GM21367 (cell line): ENCODE results near the gene UBAP1L.
A peak's percentile ranks its signal among the peaks of the same experiment; 100 is the strongest.
"Not testable (repeated sequence)": the region's sequence is repeated elsewhere in the genome, so short reads cannot be mapped to it uniquely, and the experiment has no call there.

Experiments used
- ATAC-seq: cut with Tn5 transposase; IDR thresholded peaks from one replicate; pipeline ENCODE4 v1.9.1; 2021; ENCODE audit not compliant: unreplicated experiment

The UBAP1L gene

DNA sequence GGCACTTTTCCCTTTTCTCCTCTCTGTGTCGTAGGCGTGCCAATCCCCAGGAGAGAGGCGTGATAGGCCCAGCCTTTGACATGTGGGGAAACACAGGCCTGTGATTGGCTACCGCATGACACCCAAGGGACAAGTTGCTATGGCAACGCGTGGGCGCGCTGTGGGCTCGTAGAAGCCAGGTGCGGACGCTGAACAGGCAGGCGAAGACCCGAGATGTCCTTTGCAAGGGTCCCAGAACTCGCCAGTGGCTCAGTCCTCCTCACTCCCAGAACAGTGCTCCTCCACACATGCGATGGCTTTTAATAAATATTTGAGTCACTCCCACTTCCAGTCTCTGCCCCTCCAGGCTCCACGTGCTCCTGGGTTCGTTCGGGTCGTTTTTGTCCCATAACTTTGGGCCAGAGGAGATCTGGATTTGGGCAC, 65.6 kb downstream of the UBAP1L start:
- ATAC-seq: peak; percentile 82

DNA sequence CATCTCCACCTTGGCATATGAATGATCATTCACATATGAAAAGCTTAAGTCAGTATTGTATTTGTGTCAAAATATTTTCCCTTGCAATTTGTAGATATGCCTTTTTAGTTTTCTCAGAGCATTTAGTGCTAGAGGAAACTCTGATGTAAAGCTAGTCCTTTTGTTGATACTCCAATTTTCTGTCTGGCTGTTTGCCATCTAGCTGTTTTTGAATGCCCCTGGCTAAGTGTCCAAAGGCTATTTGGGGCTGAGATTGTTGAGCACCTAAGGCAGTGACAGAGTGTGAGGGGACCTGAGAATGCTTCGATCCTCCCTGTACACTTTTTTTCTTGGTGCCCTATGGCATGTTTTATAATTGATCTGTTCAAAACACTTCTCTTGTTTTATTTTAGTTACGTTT, 66.8 kb downstream of the UBAP1L start:
- no peak for ATAC-seq

DNA sequence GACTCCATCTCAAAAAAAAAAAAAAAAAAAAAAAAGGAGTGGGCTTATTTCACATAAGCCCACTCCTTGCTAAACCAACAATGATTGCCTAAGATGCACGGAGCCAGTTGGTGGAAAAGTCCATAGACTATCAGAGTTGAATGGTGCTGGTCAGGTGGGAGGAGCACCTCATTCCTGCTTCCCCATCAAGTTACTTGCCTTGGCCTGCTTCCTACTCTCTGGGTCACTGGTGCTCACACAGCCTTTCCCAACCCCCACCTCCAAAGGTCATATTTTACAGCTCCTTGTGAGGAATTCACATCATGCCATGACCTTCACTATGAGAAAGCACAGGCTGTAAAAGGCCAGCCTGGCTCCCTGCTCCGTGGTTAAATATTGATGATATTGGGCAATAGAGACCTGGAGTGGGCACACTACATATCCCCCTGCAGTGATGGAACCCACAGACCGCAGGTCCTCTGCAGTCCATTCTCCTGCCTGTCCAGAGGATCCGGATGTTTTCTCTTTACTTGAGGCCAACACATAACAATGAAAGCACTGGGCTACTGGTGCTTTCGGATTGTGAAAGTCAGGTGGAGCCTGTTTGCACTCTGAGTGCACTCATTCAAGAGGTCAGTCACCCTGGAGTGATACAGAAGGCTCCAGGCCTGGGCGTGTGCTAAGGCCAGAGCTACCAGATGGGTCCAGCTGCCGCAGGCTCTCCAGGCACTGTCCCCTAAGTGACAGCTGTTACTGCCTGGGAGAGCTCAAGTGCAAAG, 70.1 kb downstream of the UBAP1L start, which contains the start of gene SLC51B:
Gene SLC51B (plus strand): TSS at position 664 of the 758 bp plus-strand sequence. CDS start 4,618 bp downstream, outside the sequence.
- ATAC-seq: no peak

DNA sequence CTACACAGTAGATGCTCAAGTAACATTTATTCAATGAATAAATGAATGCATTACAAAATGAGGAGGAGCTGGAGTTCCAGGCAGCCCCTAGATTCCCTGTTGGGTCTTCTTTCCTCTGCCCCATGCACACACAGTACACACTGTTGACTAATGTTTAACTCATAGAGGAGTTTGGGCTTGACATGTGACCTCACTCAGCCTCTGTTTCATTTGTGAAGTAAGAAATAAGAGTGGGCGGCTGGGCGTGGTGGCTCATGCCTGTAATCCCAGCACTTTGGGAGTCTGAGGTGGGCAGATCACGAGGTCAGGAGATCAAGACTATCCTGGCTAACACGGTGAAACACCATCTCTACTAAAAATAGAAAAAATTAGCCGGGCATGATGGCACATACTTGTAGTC, 70.8 kb downstream of the UBAP1L start:
- not testable (repeated sequence) for ATAC-seq

DNA sequence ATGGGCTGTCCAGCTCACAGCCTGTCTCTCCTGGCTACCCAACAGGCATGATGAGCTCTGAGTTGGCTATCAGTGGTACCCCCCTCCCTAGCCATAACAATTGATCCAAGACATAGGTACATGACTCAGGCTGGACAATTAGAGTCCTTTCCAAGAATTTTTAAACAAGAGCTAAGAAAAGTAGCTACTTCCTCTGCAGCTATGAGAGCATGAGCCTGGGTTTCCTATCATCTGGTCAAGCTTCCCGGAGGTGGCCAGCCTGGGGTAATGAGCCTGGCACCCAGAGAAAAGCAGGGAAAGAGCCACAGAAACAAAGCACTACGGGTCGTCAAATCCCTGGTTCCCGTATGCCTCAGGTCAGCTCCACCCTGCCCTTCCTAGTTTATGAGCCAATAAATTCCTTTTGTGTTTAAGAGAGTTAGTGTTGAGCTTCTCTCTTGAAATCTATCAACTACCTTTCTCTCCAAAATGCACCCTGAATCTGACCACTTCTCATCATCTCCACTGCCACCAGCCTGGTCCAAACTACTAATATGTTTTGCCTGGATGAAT, 72.1 kb downstream of the UBAP1L start:
- ATAC-seq: no peak
